Smooth muscle cell (in vitro differentiated cells): ENCODE results near the gene FAM169A. TPM values are rescaled to one million over a fixed set of nuclear protein-coding genes. Genes with fewer than 3 reads are reported as not detected.

Experiments
- DNase-seq: peaks from one replicate; lab custom pipeline; 2025; ENCODE audit not compliant: unreplicated experiment; lab: John Stamatoyannopoulos, UW
- H2AFZ ChIP-seq: fragments of 200-600 bp; sonication (generic); 2 replicates; pipeline ENCODE4 v1.6.0; 2016; ENCODE audit warnings: antibody characterized with exemption, low read depth, mild to moderate bottlenecking
- H3F3A ChIP-seq: fragments of 200-600 bp; sonication (generic); 2 replicates; pipeline ENCODE4 v1.6.0; 2017; ENCODE audit warnings: antibody characterized with exemption, low read depth
- H3K27ac ChIP-seq: fragments of 200-600 bp; sonication (generic); 2 replicates; pipeline ENCODE4 v1.5.1; 2016; ENCODE audit warnings: low read depth, mild to moderate bottlenecking
- H3K27me3 ChIP-seq: fragments of 200-600 bp; sonication (generic); 2 replicates; pipeline ENCODE4 v1.6.1; 2016; ENCODE audit warnings: low read depth, mild to moderate bottlenecking
- H3K36me3 ChIP-seq: fragments of 200-600 bp; sonication (generic); 2 replicates; pipeline ENCODE4 v1.5.1; 2016; ENCODE audit warnings: low read depth
- H3K4me1 ChIP-seq: fragments of 200-600 bp; sonication (generic); 2 replicates; pipeline ENCODE4 v1.5.1; 2016; ENCODE audit warnings: low read depth
- H3K4me2 ChIP-seq: fragments of 200-600 bp; sonication (generic); 2 replicates; pipeline ENCODE4 v1.6.0; 2016; ENCODE audit warnings: mild to moderate bottlenecking
- H3K4me3 ChIP-seq: fragments of 200-600 bp; sonication (generic); 2 replicates; pipeline ENCODE4 v1.5.1; 2016; ENCODE audit warnings: mild to moderate bottlenecking
- H3K79me2 ChIP-seq: fragments of 200-600 bp; sonication (generic); 2 replicates; pipeline ENCODE4 v1.6.0; 2016; ENCODE audit warnings: low read depth, mild to moderate bottlenecking
- H3K9ac ChIP-seq: fragments of 200-600 bp; sonication (generic); 2 replicates; pipeline ENCODE4 v1.6.0; 2016; ENCODE audit warnings: low read depth
- H3K9me3 ChIP-seq: fragments of 200-600 bp; sonication (generic); replicated peaks from 2 replicates; pipeline ENCODE4 v1.5.1; 2016; ENCODE audit warnings: low read depth
- H4K20me1 ChIP-seq: fragments of 200-600 bp; sonication (generic); 2 replicates; pipeline ENCODE4 v1.6.0; 2016; ENCODE audit warnings: low read depth
- CTCF ChIP-seq: fragments of 200-600 bp; sonication (generic); IDR thresholded peaks from 2 replicates; pipeline ENCODE4 v1.5.1; 2017; ENCODE audit warnings: borderline replicate concordance, mild to moderate bottlenecking, antibody characterized with exemption; ENCODE audit not compliant: insufficient read depth, poor library complexity, severe bottlenecking
- WGBS: methylation state at CpG from one replicate; pipeline ENCODE4 v1.1.7; 2016; ENCODE audit warnings: low lambda C conversion rate; 5-methylcytosine and 5-hydroxymethylcytosine counted together
- polyA plus RNA-seq: library from polyadenylated mRNA; unstranded; fragments of >200 nt; fragmentation: Nextera tagmentation; extraction: Ambion mirVana; gene quantifications from 2 replicates; pipeline ENCODE4 v1.2.1, GENCODE V29; 2016
- total RNA-seq: library from RNA; depleted of rRNA; stranded (reverse); fragments of >200 nt; gene quantifications from 2 replicates; pipeline ENCODE4 v1.2.3, GENCODE V29; 2014

The FAM169A gene
- total and polyA plus RNA-seq, 2 experiments from 2014 or later, result 0.70 to 4.0 TPM

GRCh38 chr5:74853256-74853655 lies 12.9 kb downstream of the FAM169A start:
- no peak for TF ChIP-seq CTCF
- Histone ChIP-seq H3K27me3 (no peaks in the 10 kb centered on the region), H3K4me3 (no peak overlapping the region), H2AFZ (no peak overlapping the region), H3K4me2 (no peak overlapping the region), H3K4me1 (no peaks in the 10 kb centered on the region), H3K36me3 (no peaks in the 10 kb centered on the region), H3K9ac (no peak overlapping the region), H3F3A (no peaks in the 10 kb centered on the region), H3K9me3 (no peaks in the 10 kb centered on the region), H4K20me1 (no peaks in the 10 kb centered on the region), H3K79me2 (peaks cover 28% of the 10 kb centered on the region), H3K27ac (no peak overlapping the region)
- WGBS, result 91% methylated on average over 2 of the region's 2 CpGs
- DNase-seq, result no peak

GRCh38 chr5:74851684-74852353 lies 14.4 kb downstream of the FAM169A start:
- Histone ChIP-seq H3K9me3 (no peaks in the 10 kb centered on the region), H3F3A (no peaks in the 10 kb centered on the region), H3K4me2 (no peak overlapping the region), H3K4me1 (no peaks in the 10 kb centered on the region), H4K20me1 (no peaks in the 10 kb centered on the region), H3K9ac (no peak overlapping the region), H3K4me3 (no peak overlapping the region), H3K79me2 (peaks cover 17% of the 10 kb centered on the region), H3K36me3 (no peaks in the 10 kb centered on the region), H2AFZ (no peak overlapping the region), H3K27me3 (no peaks in the 10 kb centered on the region), H3K27ac (no peak overlapping the region)
- TF ChIP-seq CTCF, result no peak
- 85% methylated on average over 4 of the region's 4 CpGs for WGBS
- no peak for DNase-seq

DNA sequence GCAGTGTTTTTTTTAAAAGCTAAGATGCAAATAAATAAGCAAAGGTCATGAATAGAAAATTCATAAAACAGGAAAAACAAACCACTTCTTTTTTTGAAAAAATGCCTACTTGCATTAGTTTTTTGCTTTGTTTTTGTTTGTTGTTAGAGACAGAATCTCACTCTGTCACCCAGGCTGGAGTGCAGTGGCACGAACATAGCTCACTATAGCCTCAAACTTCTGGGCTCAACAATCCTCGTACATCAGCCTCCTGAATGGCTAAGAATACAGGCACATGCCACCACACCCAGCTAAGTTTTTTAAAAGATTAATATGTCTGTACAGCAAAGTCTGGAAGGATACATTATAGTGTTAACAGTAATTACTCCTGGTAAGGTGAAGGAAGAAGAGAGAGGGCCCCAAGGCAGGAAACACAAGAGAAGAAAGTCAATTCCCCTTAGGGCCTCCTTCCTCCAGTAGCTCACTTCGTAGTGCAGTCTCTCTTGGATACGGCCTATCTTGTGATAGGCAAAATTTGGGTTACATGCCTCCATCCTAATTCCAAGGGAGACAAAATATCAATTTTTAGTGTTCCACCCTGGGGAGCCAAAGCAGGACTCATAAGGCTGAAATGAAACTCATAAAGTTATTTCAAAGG lies 15.3 kb downstream of the FAM169A start:
- H3K36me3 ChIP-seq, result no peaks in the 10 kb centered on the region
- H3K27me3 ChIP-seq, result no peaks in the 10 kb centered on the region
- no peak for TF ChIP-seq CTCF
- H4K20me1 ChIP-seq, result no peaks in the 10 kb centered on the region
- WGBS, result 79% methylated on average over 4 of the region's 4 CpGs
- no peak overlapping the region for H3K9ac ChIP-seq
- H3K27ac ChIP-seq, result no peak overlapping the region
- H3F3A ChIP-seq, result no peaks in the 10 kb centered on the region
- no peak for DNase-seq
- no peaks in the 10 kb centered on the region for H3K4me1 ChIP-seq
- H3K4me3 ChIP-seq, result no peak overlapping the region
- no peak overlapping the region for H2AFZ ChIP-seq
- peaks cover 13% of the 10 kb centered on the region for H3K79me2 ChIP-seq
- no peaks in the 10 kb centered on the region for H3K9me3 ChIP-seq
- no peak overlapping the region for H3K4me2 ChIP-seq

DNA sequence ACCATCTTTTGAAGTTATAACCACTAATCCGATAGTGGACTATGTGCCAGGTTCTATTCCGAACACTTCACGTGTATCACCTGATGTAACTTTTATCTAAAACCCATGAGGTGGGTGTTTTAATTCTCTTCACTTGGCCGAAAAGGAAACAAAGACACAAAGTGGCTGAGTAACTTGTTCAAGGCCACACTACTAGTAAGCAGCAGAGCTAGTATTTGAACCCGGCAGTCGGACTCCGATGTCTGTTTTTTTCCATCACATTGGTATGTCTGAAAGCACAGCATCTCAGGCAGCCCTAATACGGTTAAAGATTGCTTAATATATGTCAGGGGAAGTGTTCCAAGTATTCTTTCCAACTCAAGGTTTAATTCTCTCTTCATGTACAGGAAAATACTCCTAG lies 16.2 kb downstream of the FAM169A start:
- Histone ChIP-seq H3K4me2 (no peak overlapping the region), H3K4me3 (no peak overlapping the region), H3K79me2 (peaks cover 10% of the 10 kb centered on the region), H4K20me1 (no peaks in the 10 kb centered on the region), H3F3A (no peaks in the 10 kb centered on the region), H3K36me3 (no peaks in the 10 kb centered on the region), H3K4me1 (no peaks in the 10 kb centered on the region), H2AFZ (no peak overlapping the region), H3K27ac (no peak overlapping the region), H3K27me3 (no peaks in the 10 kb centered on the region), H3K9me3 (no peaks in the 10 kb centered on the region), H3K9ac (no peak overlapping the region)
- no peak for DNase-seq
- 84% methylated on average over 8 of the region's 8 CpGs for WGBS
- no peak for TF ChIP-seq CTCF
